ENCODE measurements around the gene GMPR2. TPM values are rescaled to one million over a fixed set of nuclear protein-coding genes. Genes with fewer than 3 reads are reported as not detected.

GMPR2 gene
- total RNA-seq, 1 donor from 2014 or later: 61.7 TPM

DNA sequence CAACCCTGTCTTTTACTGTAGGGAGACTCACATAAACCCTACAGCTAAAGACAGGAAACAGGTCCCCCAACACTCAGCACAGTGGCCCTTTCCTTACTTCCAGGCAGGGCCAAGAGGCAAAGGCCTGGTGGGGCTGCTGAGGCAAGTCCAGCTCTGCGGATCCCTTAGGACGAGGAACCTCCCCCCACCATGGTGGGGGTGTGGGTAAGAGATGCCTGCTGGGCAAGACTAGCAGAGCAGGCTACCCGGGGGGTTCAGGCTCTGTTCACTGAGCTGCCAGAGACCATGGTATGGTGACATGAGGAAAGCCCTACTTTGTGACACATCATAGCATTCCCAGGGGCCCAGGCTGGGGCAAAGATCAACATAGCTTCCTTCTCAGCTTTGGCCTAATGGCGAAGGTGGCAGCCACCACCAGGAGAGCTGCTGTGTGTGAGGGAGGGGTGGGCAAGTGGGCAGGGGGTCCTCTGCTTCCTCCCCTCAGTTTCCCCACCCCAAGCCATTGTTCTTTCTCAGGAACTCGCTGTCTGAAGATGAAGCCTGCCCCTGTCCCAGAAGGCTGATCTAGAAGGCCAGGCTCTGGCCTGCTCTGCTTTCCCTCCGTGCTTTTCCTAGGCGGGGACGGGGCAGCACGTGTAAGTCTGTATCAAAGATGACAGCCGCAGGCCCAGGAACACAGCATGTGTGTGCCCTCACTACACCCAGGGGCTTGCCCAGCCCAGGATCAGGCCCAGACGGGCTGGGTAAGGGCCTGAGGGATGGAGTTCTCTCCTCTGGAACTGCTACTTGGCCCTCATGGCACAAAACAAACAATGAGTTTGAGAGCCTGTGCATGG is 19.8 kb downstream of the GMPR2 start:
- no peak for DNase-seq (ENCODE audit: extremely low spot score, unreplicated experiment)
- Mint-ChIP-seq H3K27ac (ENCODE audit: unreplicated experiment) (no peak overlapping the region), H3K27me3 (ENCODE audit: unreplicated experiment) (no peaks in the 10 kb centered on the region), H3K9me3 (ENCODE audit: unreplicated experiment) (no peaks in the 10 kb centered on the region), H3K36me3 (ENCODE audit: unreplicated experiment) (no peaks in the 10 kb centered on the region), H3K4me3 (ENCODE audit: unreplicated experiment) (no peak overlapping the region), H3K4me1 (ENCODE audit: unreplicated experiment) (peaks cover 2% of the 10 kb centered on the region)
- TF ChIP-seq, protein P1, sequence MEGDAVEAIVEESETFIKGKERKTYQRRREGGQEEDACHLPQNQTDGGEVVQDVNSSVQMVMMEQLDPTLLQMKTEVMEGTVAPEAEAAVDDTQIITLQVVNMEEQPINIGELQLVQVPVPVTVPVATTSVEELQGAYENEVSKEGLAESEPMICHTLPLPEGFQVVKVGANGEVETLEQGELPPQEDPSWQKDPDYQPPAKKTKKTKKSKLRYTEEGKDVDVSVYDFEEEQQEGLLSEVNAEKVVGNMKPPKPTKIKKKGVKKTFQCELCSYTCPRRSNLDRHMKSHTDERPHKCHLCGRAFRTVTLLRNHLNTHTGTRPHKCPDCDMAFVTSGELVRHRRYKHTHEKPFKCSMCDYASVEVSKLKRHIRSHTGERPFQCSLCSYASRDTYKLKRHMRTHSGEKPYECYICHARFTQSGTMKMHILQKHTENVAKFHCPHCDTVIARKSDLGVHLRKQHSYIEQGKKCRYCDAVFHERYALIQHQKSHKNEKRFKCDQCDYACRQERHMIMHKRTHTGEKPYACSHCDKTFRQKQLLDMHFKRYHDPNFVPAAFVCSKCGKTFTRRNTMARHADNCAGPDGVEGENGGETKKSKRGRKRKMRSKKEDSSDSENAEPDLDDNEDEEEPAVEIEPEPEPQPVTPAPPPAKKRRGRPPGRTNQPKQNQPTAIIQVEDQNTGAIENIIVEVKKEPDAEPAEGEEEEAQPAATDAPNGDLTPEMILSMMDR (IDR thresholded peaks at IDR 0.05): no peak

DNA sequence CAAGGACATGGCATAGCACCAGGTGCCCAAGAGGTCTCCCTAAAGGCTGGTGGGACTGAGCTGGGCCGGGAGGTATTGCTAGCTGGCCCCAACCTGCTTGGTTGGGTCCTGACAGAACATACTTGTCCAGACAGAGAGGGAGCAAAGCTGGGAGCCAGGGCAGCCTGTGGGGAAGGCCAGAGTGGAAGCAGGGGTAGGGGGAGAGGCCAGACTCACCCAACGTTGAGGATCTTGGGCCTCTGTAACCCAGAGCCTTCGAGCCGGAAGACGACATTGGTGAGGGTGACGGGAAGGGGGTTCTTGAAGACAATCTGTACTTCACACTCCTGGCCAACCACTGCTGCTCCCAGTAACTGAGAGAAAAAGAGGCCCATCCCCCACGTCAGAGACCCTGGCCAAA is 21.2 kb downstream of the GMPR2 start:
- TF ChIP-seq, protein P1 (IDR thresholded peaks at IDR 0.05): no peak
- Mint-ChIP-seq H3K4me1 (ENCODE audit: unreplicated experiment) (peaks cover 9% of the 10 kb centered on the region), H3K27me3 (ENCODE audit: unreplicated experiment) (no peaks in the 10 kb centered on the region), H3K27ac (ENCODE audit: unreplicated experiment) (no peak overlapping the region), H3K36me3 (ENCODE audit: unreplicated experiment) (no peaks in the 10 kb centered on the region), H3K9me3 (ENCODE audit: unreplicated experiment) (no peaks in the 10 kb centered on the region), H3K4me3 (ENCODE audit: unreplicated experiment) (no peak overlapping the region)
- DNase-seq (ENCODE audit: extremely low spot score, unreplicated experiment): no peak

DNA sequence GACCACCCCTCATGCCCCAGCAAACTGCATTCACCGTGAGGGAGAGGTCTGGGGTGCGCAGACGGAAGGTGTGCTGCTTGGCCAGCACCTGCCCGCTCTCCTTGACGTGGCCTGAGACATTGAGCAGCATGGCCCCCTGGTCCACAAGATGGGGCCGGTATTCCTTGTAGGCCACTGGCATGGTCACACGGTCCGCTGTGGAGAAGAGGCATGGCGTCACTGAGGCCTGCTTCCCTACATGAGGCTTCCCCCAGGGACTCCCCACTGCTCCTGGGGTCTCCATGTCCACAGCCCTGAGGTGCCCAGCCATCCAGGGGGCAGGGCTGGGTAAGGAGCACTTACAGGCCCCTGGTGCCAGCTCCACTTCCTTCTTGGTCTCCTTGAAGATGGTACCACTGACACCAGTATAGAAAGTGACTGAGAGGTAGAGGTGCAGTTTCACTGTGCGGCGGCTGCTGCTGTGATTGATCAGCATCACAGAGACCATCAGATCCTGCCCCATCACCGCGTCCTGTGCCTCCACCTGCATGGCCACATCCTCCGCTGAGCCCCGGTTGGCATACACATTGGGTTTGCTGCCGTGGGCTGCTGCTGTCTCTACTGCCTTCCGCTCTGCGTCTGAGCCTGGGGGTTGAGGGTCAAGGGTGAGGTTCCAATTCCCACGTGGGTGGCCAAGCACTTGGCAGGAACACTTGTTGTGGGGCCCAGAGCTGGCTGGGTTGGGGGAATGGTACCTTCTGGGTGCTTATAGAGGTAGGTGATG is 22.1 kb downstream of the GMPR2 start:
- Mint-ChIP-seq H3K9me3 (ENCODE audit: unreplicated experiment) (no peaks in the 10 kb centered on the region), H3K4me1 (ENCODE audit: unreplicated experiment) (peaks cover 15% of the 10 kb centered on the region), H3K27me3 (ENCODE audit: unreplicated experiment) (no peaks in the 10 kb centered on the region), H3K4me3 (ENCODE audit: unreplicated experiment) (no peak overlapping the region), H3K36me3 (ENCODE audit: unreplicated experiment) (no peaks in the 10 kb centered on the region), H3K27ac (ENCODE audit: unreplicated experiment) (no peak overlapping the region)
- no peak for DNase-seq (ENCODE audit: extremely low spot score, unreplicated experiment)
- TF ChIP-seq, protein P1 (IDR thresholded peaks at IDR 0.05): no peak

DNA sequence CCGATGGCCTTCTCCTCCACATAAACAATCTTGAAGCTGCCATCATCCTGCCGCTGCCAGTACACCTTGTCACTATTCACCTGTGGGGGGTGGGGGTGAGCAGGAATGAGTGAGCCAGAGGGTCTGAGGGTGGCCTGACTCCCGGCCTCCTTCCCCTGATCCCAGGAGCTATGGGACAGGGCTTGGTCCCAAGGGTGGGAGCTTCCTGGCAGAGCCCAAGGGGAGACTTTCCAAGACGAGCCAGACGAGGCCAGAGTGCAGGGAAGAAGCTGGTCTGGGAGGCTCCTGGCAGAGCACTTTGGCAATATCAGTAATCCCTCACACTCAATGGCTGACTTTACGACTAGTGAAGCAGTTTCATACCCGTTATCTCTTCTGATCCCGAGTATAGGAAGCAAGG is 22.7 kb downstream of the GMPR2 start:
- H3K36me3 Mint-ChIP-seq (ENCODE audit: unreplicated experiment): no peaks in the 10 kb centered on the region
- TF ChIP-seq, protein P1 (IDR thresholded peaks at IDR 0.05): no peak
- H3K4me3 Mint-ChIP-seq (ENCODE audit: unreplicated experiment): no peak overlapping the region
- H3K4me1 Mint-ChIP-seq (ENCODE audit: unreplicated experiment): peaks cover 15% of the 10 kb centered on the region
- no peak for DNase-seq (ENCODE audit: extremely low spot score, unreplicated experiment)
- H3K27ac Mint-ChIP-seq (ENCODE audit: unreplicated experiment): no peak overlapping the region
- no peaks in the 10 kb centered on the region for H3K9me3 Mint-ChIP-seq (ENCODE audit: unreplicated experiment)
- no peaks in the 10 kb centered on the region for H3K27me3 Mint-ChIP-seq (ENCODE audit: unreplicated experiment)

All from osteocyte (in vitro differentiated cells).